Liver (tissue), 9 donors: Measurements from ENCODE around the gene NPRL2. TPM values are rescaled to one million over a fixed set of nuclear protein-coding genes. Genes with fewer than 3 reads are reported as not detected.

Experiments
- DNase-seq: peaks from one replicate; pipeline ENCODE4 v3.0.0-alpha.2; 2017; ENCODE audit warnings: low spot score
- H3K27ac ChIP-seq, 2 donors: one replicate each; pipeline ENCODE4 v1.7.0; 2013; ENCODE audit warnings: inconsistent platforms in 2 of 2, low read length in 2 of 2, control low read depth in 1 of 2, low read depth in 1 of 2, mild to moderate bottlenecking in 1 of 2
- H3K27me3 ChIP-seq, 4 donors: one replicate each; pipeline versions ENCODE4 v1.6.1 to v1.7.0; 2013; ENCODE audit warnings: low read length in 3 of 4, inconsistent platforms in 1 of 4, mild to moderate bottlenecking in 1 of 4, moderate library complexity in 1 of 4; ENCODE audit not compliant: control insufficient read depth in 4 of 4, insufficient read depth in 4 of 4
- H3K36me3 ChIP-seq, 4 donors: one replicate each; pipeline versions ENCODE4 v1.6.1 to v1.7.0; 2013; ENCODE audit warnings: low read length in 3 of 4, mild to moderate bottlenecking in 3 of 4, low read depth in 1 of 4, moderate library complexity in 1 of 4; ENCODE audit not compliant: control insufficient read depth in 4 of 4, insufficient read depth in 3 of 4
- H3K4me1 ChIP-seq, 4 donors: one replicate each; pipeline versions ENCODE4 v1.6.1 to v1.7.0; 2013; ENCODE audit warnings: low read length in 3 of 4, mild to moderate bottlenecking in 3 of 4, moderate library complexity in 1 of 4; ENCODE audit not compliant: control insufficient read depth in 4 of 4, insufficient read depth in 4 of 4
- H3K4me3 ChIP-seq, 3 donors: one replicate each; pipeline versions ENCODE4 v1.6.1 to v1.7.0; 2013; ENCODE audit warnings: low read length in 3 of 3, control low read depth in 1 of 3, low read depth in 1 of 3, mild to moderate bottlenecking in 1 of 3
- H3K9ac ChIP-seq, 2 donors: one replicate each; pipeline ENCODE4 v1.7.0; 2013; ENCODE audit warnings: low read length in 2 of 2, mild to moderate bottlenecking in 2 of 2, moderate library complexity in 2 of 2, control low read depth in 1 of 2, low read depth in 1 of 2
- H3K9me3 ChIP-seq, 4 donors: one replicate each; pipeline versions ENCODE4 v1.6.1 to v1.7.0; 2013; ENCODE audit warnings: low read length in 3 of 4; ENCODE audit not compliant: control insufficient read depth in 4 of 4
- ATF3 ChIP-seq: IDR thresholded peaks from 2 replicates; pipeline ENCODE4 v1.6.1; 2016; ENCODE audit warnings: antibody characterized with exemption
- CTCF ChIP-seq: fragments of 150-350 bp; IDR thresholded peaks from 2 replicates; pipeline ENCODE4 v1.5.1; 2017; ENCODE audit warnings: improper control_type of control experiment, low read depth, low read length; ENCODE audit not compliant: missing input control
- EGR1 ChIP-seq, 2 donors: IDR thresholded peaks; 2 replicates each; pipeline ENCODE4 v1.6.1; 2016 to 2018; ENCODE audit warnings: antibody characterized with exemption in 2 of 2, low read depth in 2 of 2
- FOXA2 ChIP-seq: IDR thresholded peaks from 2 replicates; pipeline ENCODE4 v1.6.1; 2016; ENCODE audit warnings: antibody characterized with exemption
- GABPA ChIP-seq, 2 donors: IDR thresholded peaks in 1 of 2; conservative IDR thresholded peaks in 1 of 2; 2 replicates each; pipeline ENCODE4 v1.6.1; 2016; ENCODE audit warnings: antibody characterized with exemption in 2 of 2, mild to moderate bottlenecking in 1 of 2, moderate library complexity in 1 of 2
- HNF4A ChIP-seq, 2 donors: conservative IDR thresholded peaks; 2 replicates each; pipeline ENCODE4 v1.6.1; 2016; ENCODE audit warnings: antibody characterized with exemption in 2 of 2, mild to moderate bottlenecking in 2 of 2
- HNF4G ChIP-seq: IDR thresholded peaks from 2 replicates; pipeline ENCODE4 v1.6.1; 2016; ENCODE audit warnings: antibody characterized with exemption
- JUND ChIP-seq, 2 donors: IDR thresholded peaks; 2 replicates each; pipeline ENCODE4 v1.6.1; 2016; ENCODE audit warnings: antibody characterized with exemption in 2 of 2
- NR2F2 ChIP-seq: IDR thresholded peaks from 2 replicates; pipeline ENCODE4 v1.6.1; 2016; ENCODE audit warnings: antibody characterized with exemption
- RAD21 ChIP-seq, 2 donors: IDR thresholded peaks; 2 replicates each; pipeline ENCODE4 v1.6.1; 2016; ENCODE audit warnings: antibody characterized with exemption in 2 of 2, mild to moderate bottlenecking in 2 of 2
- REST ChIP-seq: IDR thresholded peaks from 2 replicates; pipeline ENCODE4 v1.6.1; 2016; ENCODE audit warnings: antibody characterized with exemption, mild to moderate bottlenecking
- SP1 ChIP-seq: IDR thresholded peaks from 2 replicates; pipeline ENCODE4 v1.6.1; 2018; ENCODE audit warnings: antibody characterized with exemption, mild to moderate bottlenecking
- TAF1 ChIP-seq: conservative IDR thresholded peaks from 2 replicates; pipeline ENCODE4 v1.6.1; 2016; ENCODE audit warnings: antibody characterized with exemption, mild to moderate bottlenecking
- YY1 ChIP-seq: IDR thresholded peaks from 2 replicates; pipeline ENCODE4 v1.6.1; 2016; ENCODE audit warnings: antibody characterized with exemption, mild to moderate bottlenecking
- WGBS: extraction: QIAGEN DNeasy Blood & Tissue Kit; methylation state at CpG from one replicate; pipeline ENCODE4 v1.1.7; 2013; 5-methylcytosine and 5-hydroxymethylcytosine counted together
- polyA plus RNA-seq, 2 donors: library from polyadenylated mRNA; stranded (reverse) in 1 of 2; unstranded in 1 of 2; fragments of 200-250 nt in 1 of 2; fragments of >200 nt in 1 of 2; fragmentation: Nextera tagmentation in 1 of 2; extraction: Ambion mirVana in 1 of 2; gene quantifications; one replicate each; pipeline versions ENCODE4 v1.2.1 to v1.2.3, GENCODE V29; 2013 to 2015
- total RNA-seq, 2 donors: library from RNA; depleted of rRNA; stranded (reverse); fragments of >200 nt; gene quantifications; one replicate each; pipeline ENCODE4 v1.2.3, GENCODE V29; 2014
- TF ChIP-seq, protein P1 (sequence below): IDR thresholded peaks from 2 replicates; pipeline ENCODE4 v1.6.1; 2016; ENCODE audit warnings: antibody characterized with exemption
- donor health status: healthy.
- donor health status: healthy.
- donor health status: healthy.
- donor health status: healthy.
- donor health status: healthy.

NPRL2 gene
- total and polyA plus RNA-seq, 4 donors = 11.3 to 17.3 (median 14.0) TPM

DNA sequence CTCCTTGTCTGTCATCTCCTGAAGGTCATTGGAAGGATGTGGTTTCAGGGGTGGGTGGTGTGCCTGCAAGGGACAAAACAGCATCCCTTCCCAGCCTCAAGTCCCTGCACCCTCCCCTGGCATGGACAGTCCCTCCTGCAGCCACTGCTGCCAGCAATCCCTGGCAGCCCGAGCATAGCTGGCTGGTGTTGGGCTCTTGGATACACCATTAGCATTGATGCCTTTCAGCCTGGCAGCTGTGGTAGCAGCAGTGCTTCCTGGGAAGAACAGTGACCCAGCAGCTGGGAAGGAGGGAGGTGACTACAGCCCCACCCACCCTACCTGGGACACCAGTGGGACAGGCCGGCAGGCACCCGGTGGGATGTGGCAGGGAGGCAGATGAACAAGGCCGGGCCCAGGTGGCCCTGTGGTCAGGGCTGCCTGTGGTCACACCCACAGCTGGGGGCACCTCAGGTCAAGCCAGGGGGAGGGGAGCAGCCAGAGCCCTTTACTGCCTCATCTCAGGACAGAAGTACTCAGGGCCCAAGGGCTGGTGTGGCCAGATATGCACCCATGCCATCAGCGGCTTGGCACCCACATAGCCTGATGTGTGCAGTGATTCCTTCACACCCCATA, 41.6 kb upstream of the NPRL2 start:
- H3K4me3 ChIP-seq = no peak overlapping the region
- TF ChIP-seq HNF4G (no peak), NR2F2 (no peak), FOXA2 (no peak), HNF4A (conservative IDR thresholded peaks at IDR 0.05) (no peak), TAF1 (no peak), YY1 (no peak), EGR1 (IDR thresholded peaks at IDR 0.05; ENCODE audit: low read depth in 2 of 2) (no peak), CTCF (no peak), ATF3 (no peak), SP1 (no peak), GABPA (IDR thresholded peaks at IDR 0.05 in 1 of 2, conservative IDR thresholded peaks at IDR 0.05 in 1 of 2) (no peak), JUND (IDR thresholded peaks at IDR 0.05) (no peak)
- TF ChIP-seq, protein P1, sequence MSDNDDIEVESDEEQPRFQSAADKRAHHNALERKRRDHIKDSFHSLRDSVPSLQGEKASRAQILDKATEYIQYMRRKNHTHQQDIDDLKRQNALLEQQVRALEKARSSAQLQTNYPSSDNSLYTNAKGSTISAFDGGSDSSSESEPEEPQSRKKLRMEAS = no peak
- no peak overlapping the region for H3K27ac ChIP-seq
- no peak overlapping the region for H3K9ac ChIP-seq
- 81% methylated on average over 5 of the region's 5 CpGs for WGBS
- H3K9me3 ChIP-seq = no peaks in the 10 kb centered on the region
- no peak for DNase-seq
- H3K27me3 ChIP-seq = no peaks in the 10 kb centered on the region
- H3K4me1 ChIP-seq = peaks cover 0 to 7% (median 2%) of the 10 kb centered on the region in 4 donors
- H3K36me3 ChIP-seq = no peaks in the 10 kb centered on the region

GRCh38 chr3:50390508-50391224, 40.1 kb upstream of the NPRL2 start:
- peaks cover 0 to 7% (median 2%) of the 10 kb centered on the region in 4 donors for H3K4me1 ChIP-seq
- 59% methylated on average over 12 of the region's 12 CpGs for WGBS

DNA sequence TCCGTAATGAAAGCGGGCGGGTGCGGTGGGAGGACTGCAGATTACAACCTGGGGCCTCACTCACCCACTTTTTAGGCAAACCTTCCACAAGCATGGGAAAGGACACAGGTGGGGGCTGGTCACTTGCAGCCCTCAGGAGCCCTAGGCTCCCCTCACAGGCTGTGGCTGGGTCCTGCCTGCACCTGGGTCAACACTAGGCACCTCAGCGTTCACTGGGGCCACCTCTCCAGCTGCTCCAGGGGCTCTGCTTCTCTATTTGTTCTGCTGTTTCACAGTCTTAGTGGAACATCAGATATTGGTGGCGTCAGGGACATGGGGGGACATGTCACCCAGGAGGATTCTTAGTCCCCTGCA, 38.8 kb upstream of the NPRL2 start:
- no peaks in the 10 kb centered on the region for H3K9me3 ChIP-seq
- H3K4me1 ChIP-seq = peaks cover 0 to 7% (median 2%) of the 10 kb centered on the region in 4 donors
- H3K4me3 ChIP-seq = no peak overlapping the region
- H3K27ac ChIP-seq = no peak overlapping the region
- TF ChIP-seq YY1 (no peak), EGR1 (IDR thresholded peaks at IDR 0.05; ENCODE audit: low read depth in 2 of 2) (no peak), GABPA (IDR thresholded peaks at IDR 0.05 in 1 of 2, conservative IDR thresholded peaks at IDR 0.05 in 1 of 2) (no peak), TAF1 (no peak), REST (no peak), RAD21 (IDR thresholded peaks at IDR 0.05) (no peak), CTCF (no peak), NR2F2 (no peak)
- TF ChIP-seq, protein P1 = no peak
- no peak for DNase-seq
- 92% methylated on average over 6 of the region's 6 CpGs for WGBS
- no peaks in the 10 kb centered on the region for H3K36me3 ChIP-seq
- no peak overlapping the region for H3K9ac ChIP-seq
- no peaks in the 10 kb centered on the region for H3K27me3 ChIP-seq

More at GRCh38 chr3:50390508-50391224, 40.1 kb upstream of the NPRL2 start:
- DNase-seq = peak; percentile 59
- TF ChIP-seq TAF1 = no peak
- no peak for TF ChIP-seq SP1
- TF ChIP-seq NR2F2 = peak; percentile 34
- H3K9ac ChIP-seq = no peak overlapping the region
- no peaks in the 10 kb centered on the region for H3K27me3 ChIP-seq
- no peaks in the 10 kb centered on the region for H3K36me3 ChIP-seq
- no peak overlapping the region for H3K4me3 ChIP-seq
- no peak overlapping the region for H3K27ac ChIP-seq
- H3K9me3 ChIP-seq = no peaks in the 10 kb centered on the region
